Activated naive CD4-positive, alpha-beta T cell (primary cell): ENCODE measurements around the gene MED22.
"Not testable (repeated sequence)": the region's sequence is repeated elsewhere in the genome, so short reads cannot be mapped to it uniquely, and the experiment has no call there.

Experiments used
- DNase-seq, 4 experiments: peaks; one replicate each; lab custom pipeline; 2025; lab: John Stamatoyannopoulos, UW

The MED22 gene

GRCh38 chr9:133335924-133336811 is 11.8 kb downstream of the MED22 start, which contains the start of gene SURF6:
TSS of gene SURF6 (minus strand) at chr9:133336188. CDS start at chr9:133336132, 56 bp downstream.
- peak; percentile 85 to 93 (median 90) for DNase-seq

DNA sequence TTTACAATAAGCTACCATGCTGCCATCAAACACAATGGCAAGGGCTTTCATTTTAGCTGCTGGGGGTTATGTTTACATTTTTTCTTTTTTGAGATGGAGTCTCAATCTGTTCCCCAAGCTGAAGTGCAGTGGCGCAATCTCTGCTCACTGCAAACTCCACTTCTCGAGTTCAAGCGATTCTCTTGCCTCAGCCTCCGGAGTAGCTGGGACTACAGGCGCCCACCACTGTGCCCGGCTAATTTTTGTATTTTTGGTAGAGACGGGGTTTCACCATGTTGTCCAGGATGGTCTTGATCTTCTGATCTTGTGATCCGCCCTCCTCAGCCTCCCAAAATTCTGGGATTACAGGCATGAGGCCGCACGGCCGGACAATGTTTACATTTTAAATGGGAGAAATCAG is 13.0 kb downstream of the MED22 start:
- DNase-seq = not testable (repeated sequence)

- no peak for DNase-seq
These were observed 13.8 kb downstream of the MED22 start for GRCh38 chr9:133334161-133334560.

GRCh38 chr9:133333566-133333965 is 14.4 kb downstream of the MED22 start:
- DNase-seq = no peak

DNA sequence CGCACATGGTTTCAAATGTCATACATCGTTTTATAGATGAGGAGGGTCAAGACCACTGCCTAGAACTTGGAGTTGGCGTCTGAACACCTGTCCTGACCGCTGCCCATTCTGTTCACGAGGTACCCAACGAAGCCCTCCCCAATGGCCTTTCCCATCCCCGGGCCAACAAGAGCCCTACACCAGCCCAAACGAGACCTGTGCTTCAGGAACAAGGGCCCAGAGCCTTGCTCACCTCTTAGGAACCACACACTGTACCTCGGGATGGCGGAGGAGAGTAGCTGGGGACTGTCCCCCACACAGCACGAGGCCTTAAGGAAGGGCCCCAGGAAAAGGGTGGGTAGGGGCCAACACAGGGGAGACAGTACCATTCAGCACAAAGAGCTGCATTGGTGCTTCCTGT is 14.9 kb downstream of the MED22 start:
- DNase-seq = no peak

DNA sequence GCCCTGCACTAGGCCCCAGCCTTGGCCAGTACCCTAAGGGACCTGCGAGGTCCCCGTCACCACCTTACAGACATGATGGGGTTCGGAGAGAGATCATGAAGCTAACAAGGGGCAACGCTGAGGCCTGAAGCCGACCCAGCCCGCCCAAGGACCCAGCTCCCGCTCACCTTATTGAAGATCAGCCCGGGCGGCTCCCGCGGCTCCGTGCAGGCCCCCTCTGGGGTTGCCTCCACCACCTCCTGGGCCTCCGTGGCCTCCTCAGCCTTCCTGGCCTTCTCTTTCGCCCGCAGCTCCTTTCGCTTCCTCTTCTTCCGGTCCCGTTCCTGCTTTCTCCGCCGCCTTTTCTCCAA is 15.6 kb downstream of the MED22 start:
- no peak for DNase-seq

GRCh38 chr9:133331641-133332380 is 16.1 kb downstream of the MED22 start:
- DNase-seq = no peak

DNA sequence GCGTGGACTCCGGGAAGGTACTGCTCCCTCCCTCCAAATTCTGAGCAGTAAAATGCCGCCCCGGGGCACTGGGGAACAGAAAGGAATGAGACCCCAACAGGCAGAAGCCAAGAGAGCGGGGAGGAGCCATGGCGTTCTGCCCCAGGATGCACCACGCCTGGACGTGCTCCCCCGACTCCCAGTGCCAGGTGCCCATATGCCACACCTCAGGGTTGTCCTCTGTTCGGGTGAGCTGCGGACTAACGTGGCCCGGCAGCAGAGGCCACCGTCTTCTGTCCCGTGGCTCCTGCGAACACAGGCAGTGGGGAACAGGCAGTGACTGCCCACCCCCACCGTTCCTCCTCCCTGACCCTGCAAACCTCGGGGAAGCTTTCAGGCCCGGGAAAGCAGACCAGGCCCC is 16.7 kb downstream of the MED22 start:
- no peak for DNase-seq

DNA sequence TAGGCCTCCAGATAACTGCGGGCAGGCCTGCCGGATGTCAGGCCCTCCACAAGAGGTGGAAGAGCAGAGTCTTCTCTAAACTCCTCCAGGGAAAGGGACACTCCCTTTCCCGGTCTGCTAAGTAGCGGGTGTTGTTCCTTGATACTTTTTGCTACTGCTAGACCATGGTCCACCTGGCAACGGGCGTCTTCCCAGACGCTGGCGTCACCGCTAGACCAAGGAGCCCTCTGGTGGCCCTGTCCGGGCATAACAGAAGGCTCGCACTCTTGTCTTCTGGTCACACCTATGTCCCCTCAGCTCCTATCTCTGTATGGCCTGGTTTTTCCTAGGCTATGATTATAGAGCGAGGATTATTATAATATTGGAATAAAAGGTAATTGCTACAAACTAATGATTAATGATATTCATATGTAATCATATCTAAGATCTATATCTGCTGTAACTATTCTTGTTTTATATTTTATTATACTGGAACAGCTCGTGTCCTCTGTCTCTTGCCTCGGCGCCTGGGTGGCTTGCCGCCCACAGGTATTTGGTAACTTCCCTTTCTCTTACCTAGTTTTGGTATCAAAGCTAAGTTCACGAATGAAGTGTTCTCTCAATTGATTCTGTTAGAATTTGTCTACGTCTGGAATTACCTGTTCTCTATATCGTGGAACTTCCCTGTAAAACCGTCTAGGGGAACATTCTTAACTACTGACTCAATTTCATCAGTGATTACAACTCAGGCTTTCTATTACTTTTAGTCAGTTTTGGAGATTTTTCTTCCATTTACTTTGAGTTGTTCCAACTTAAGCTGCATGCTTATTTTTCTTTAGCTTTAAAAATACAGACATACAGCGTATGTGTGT is 18.4 kb downstream of the MED22 start:
- DNase-seq = not testable (repeated sequence)

GRCh38 chr9:133327834-133328484 is 20.0 kb downstream of the MED22 start:
- no peak for DNase-seq

DNA sequence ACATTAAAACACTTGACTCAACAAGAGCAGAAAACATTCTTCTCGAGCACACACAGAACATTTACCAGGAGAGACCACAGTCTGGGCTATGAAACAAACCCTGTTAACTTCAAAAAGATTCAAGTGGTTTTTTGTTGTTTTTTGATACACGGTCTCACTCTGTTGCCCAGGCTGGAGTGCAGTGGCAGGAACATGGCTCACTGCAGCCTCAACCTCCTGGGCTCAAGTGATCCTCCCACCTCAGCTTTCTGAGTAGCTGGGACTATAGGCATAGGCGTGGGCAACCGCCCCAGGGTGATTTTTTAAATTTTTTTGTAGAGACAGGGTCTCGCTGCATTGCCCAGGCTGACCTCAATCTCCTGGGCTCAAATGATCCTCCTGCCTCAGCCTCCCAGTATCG is 20.9 kb downstream of the MED22 start:
- DNase-seq = not testable (repeated sequence)

- no peak for DNase-seq
These were observed 23.8 kb downstream of the MED22 start for GRCh38 chr9:133323991-133324703.

GRCh38 chr9:133323211-133323610 is 24.7 kb downstream of the MED22 start:
- DNase-seq = no peak

DNA sequence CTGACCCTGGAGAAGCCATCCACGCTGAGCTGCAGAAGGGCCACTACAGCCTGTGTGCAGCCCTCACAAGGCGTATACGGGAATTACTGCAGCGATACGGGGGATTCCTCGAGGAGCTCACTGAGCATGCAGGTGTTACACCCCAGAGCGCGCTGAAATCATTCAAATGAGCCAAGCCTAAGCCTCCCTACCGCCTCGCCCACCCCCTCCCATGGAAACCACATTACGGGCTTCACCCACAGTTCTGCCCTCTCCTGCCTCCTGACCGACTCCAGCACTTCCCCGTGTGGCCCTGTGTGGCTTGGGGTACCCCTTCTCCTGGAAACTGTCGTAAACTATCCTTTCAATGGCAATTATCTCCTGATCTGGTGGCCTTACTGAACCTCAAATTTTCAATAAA is 25.2 kb downstream of the MED22 start:
- no peak for DNase-seq

- DNase-seq = no peak
These were observed 26.5 kb downstream of the MED22 start for GRCh38 chr9:133321411-133321935.

DNA sequence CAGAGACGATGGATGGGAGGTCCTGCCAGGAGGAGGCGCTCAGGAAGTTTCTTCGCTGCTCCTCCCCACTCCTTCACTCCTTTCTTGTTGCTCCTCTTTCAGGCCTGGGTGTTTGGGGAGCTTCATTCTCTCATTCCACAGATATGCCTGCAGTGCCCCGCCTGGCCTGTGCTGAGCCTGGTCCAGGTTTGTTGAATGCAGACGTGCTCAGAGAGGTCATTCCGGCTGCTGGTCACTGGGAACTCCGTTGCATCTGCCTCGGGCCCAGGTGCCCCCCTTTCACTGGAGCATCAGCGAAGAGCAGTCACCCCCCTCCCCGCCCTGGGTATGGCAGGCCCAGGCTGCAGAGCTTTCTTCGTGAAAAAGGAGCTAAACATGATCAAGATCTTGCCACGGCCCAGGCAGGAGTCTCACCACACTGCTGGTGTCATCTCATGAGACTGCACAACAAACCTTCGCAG is 27.5 kb downstream of the MED22 start:
- no peak for DNase-seq

GRCh38 chr9:133317551-133317950 is 30.4 kb downstream of the MED22 start:
- DNase-seq = not testable (repeated sequence)

- no peak for DNase-seq
These were observed 31.9 kb downstream of the MED22 start for GRCh38 chr9:133315997-133316396.

- DNase-seq = no peak
These were observed 38.3 kb downstream of the MED22 start for GRCh38 chr9:133309608-133310007.

GRCh38 chr9:133307301-133307700 is 40.6 kb downstream of the MED22 start:
- DNase-seq = no peak
